ENCODE measurements around the gene FOXC2. TPM values are rescaled to one million over a fixed set of nuclear protein-coding genes. Genes with fewer than 3 reads are reported as not detected.
A peak's percentile ranks its signal among the peaks of the same experiment; 100 is the strongest.

The FOXC2 gene
- total and polyA plus RNA-seq, 2 donors (not counting 1 experiment from before 2014, with no cell fraction given) = not detected

DNA sequence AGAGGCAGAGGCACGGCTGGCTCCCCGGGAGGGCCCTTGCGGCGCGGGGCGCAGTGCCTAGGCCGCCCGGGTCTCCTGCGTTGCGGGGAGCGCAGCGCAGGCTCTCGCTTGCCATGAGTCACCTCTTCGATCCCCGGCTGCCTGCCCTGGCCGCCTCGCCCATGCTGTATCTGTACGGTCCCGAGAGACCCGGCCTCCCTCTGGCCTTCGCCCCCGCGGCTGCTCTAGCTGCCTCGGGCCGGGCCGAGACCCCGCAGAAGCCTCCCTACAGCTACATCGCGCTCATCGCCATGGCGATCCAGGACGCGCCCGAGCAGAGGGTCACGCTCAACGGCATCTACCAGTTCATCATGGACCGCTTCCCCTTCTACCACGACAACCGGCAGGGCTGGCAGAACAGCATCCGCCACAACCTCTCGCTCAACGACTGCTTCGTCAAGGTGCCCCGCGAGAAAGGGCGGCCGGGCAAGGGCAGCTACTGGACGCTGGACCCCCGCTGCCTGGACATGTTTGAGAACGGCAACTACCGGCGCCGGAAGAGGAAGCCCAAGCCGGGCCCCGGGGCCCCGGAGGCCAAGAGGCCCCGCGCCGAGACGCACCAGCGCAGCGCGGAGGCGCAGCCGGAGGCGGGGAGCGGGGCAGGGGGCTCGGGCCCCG is 12.1 kb downstream of the FOXC2 start:
- no peak for DNase-seq
- H3K4me2 ChIP-seq (replicated peaks; ENCODE audit: low read depth, low read length, poor library complexity, severe bottlenecking) = peak overlapping the region; percentile 22
- no peak overlapping the region for H2AFZ ChIP-seq (ENCODE audit: insufficient read depth, low read depth, low read length, poor library complexity, severe bottlenecking)
- peaks cover 0 to 4% (median 0%) of the 10 kb centered on the region in 3 donors for H3K9me3 ChIP-seq (ENCODE audit: control extremely low read depth in 1 of 3, control insufficient read depth in 2 of 3, insufficient read depth in 1 of 3, low read length in 2 of 3)
- peaks cover 14% of the 10 kb centered on the region in 2 donors for H3K4me1 ChIP-seq (ENCODE audit: control insufficient read depth in 2 of 2, insufficient read depth in 2 of 2, low read length in 2 of 2)
- 10% methylated on average over 67 of the region's 69 CpGs for WGBS (ENCODE audit: insufficient coverage)
- TF ChIP-seq, protein P1, sequence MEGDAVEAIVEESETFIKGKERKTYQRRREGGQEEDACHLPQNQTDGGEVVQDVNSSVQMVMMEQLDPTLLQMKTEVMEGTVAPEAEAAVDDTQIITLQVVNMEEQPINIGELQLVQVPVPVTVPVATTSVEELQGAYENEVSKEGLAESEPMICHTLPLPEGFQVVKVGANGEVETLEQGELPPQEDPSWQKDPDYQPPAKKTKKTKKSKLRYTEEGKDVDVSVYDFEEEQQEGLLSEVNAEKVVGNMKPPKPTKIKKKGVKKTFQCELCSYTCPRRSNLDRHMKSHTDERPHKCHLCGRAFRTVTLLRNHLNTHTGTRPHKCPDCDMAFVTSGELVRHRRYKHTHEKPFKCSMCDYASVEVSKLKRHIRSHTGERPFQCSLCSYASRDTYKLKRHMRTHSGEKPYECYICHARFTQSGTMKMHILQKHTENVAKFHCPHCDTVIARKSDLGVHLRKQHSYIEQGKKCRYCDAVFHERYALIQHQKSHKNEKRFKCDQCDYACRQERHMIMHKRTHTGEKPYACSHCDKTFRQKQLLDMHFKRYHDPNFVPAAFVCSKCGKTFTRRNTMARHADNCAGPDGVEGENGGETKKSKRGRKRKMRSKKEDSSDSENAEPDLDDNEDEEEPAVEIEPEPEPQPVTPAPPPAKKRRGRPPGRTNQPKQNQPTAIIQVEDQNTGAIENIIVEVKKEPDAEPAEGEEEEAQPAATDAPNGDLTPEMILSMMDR (IDR thresholded peaks at IDR 0.05) = no peak
- no peak for TF ChIP-seq EZH2 (IDR thresholded peaks at IDR 0.05; ENCODE audit: borderline replicate concordance, insufficient read depth, low read depth, low read length, poor library complexity, severe bottlenecking)
- Mint-ChIP-seq H3K4me1 (peaks cover 20% of the 10 kb centered on the region), H3K27me3 (peaks cover 76% of the 10 kb centered on the region), H3K9me3 (ENCODE audit: insufficient read depth) (no peaks in the 10 kb centered on the region), H3K4me3 (no peak overlapping the region), H3K27ac (no peak overlapping the region)
- CTCF ChIA-PET = no interaction called here
- H3K27ac ChIP-seq (ENCODE audit: low read length in 2 of 2) = no peak overlapping the region
- no peaks in the 10 kb centered on the region for H3K36me3 ChIP-seq (replicated peaks in 1 of 2; ENCODE audit: control extremely low read depth in 1 of 2, control insufficient read depth in 1 of 2, extremely low read depth in 1 of 2, insufficient read depth in 2 of 2, low read length in 1 of 2)
- H3K4me3 ChIP-seq (ENCODE audit: control extremely low read depth in 1 of 5, extremely low read depth in 1 of 5, insufficient read depth in 1 of 5, low read depth in 2 of 5, low read length in 4 of 5) = no peak overlapping the region
- POLR2A ChIA-PET = no interaction called here
- intact Hi-C loops (cut with micrococcal nuclease) = no loop called here
- no peak overlapping the region for H3K9ac ChIP-seq (ENCODE audit: low read length)
- ATAC-seq (ENCODE audit: low read depth) = no peak
- no peaks in the 10 kb centered on the region for H3K79me2 ChIP-seq (ENCODE audit: control insufficient read depth, insufficient read depth, low read length)
- peaks cover 0 to 57% (median 33%) of the 10 kb centered on the region in 4 experiments for H3K27me3 ChIP-seq (replicated peaks in 1 of 4; ENCODE audit: control extremely low read depth in 1 of 4, control insufficient read depth in 3 of 4, insufficient read depth in 4 of 4, low read length in 3 of 4)
- no peaks in the 10 kb centered on the region for H4K20me1 ChIP-seq (ENCODE audit: control insufficient read depth, insufficient read depth, low read length, poor library complexity, severe bottlenecking)

DNA sequence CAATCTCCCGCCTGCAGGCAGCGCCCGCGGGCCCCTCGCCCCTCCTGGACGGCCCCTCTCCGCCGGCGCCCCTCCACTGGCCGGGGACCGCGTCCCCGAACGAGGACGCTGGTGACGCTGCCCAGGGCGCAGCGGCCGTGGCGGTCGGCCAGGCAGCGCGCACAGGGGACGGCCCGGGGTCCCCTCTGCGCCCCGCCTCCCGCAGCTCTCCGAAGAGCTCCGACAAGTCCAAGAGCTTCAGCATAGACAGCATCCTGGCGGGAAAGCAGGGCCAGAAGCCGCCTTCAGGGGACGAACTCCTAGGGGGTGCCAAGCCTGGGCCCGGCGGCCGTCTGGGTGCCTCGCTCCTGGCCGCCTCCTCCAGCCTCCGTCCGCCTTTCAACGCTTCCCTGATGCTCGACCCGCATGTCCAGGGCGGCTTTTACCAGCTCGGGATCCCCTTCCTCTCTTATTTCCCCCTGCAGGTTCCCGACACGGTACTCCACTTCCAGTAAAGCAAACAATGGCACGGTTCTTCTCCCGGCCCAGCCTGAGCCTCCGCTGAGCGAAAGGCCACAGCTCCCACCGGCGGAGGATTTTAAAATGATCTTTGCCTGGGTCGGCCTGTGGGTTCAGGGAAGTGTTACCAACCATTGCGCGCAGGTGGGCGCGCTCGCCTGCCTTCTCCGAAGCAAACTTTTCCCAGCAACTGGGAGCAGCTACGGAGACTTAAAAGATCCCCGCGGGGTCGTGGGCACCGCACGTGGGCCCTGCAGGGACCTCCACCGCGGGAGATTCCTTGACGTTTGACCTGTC is 12.8 kb downstream of the FOXC2 start:
- H3K9ac ChIP-seq (ENCODE audit: low read length) = no peak overlapping the region
- CTCF ChIA-PET = no interaction called here
- no peak overlapping the region for H3K27ac Mint-ChIP-seq

More for the DNA sequence above, 12.8 kb downstream of the FOXC2 start:
- H3K27me3 ChIP-seq (replicated peaks in 1 of 4; ENCODE audit: control extremely low read depth in 1 of 4, control insufficient read depth in 3 of 4, insufficient read depth in 4 of 4, low read length in 3 of 4) = peaks cover 0 to 62% (median 29%) of the 10 kb centered on the region in 4 experiments
- intact Hi-C loops (cut with micrococcal nuclease) = no loop called here
- Mint-ChIP-seq H3K4me1 (peaks cover 20% of the 10 kb centered on the region), H3K27me3 (peaks cover 70% of the 10 kb centered on the region), H3K4me3 (no peak overlapping the region), H3K9me3 (ENCODE audit: insufficient read depth) (no peaks in the 10 kb centered on the region)
- no peaks in the 10 kb centered on the region for H4K20me1 ChIP-seq (ENCODE audit: control insufficient read depth, insufficient read depth, low read length, poor library complexity, severe bottlenecking)
- no peak overlapping the region for H3K4me3 ChIP-seq (ENCODE audit: control extremely low read depth in 1 of 5, extremely low read depth in 1 of 5, insufficient read depth in 1 of 5, low read depth in 2 of 5, low read length in 4 of 5)
- TF ChIP-seq, protein P1 (IDR thresholded peaks at IDR 0.05) = no peak
- no peak for TF ChIP-seq EZH2 (IDR thresholded peaks at IDR 0.05; ENCODE audit: borderline replicate concordance, insufficient read depth, low read depth, low read length, poor library complexity, severe bottlenecking)
- 13% methylated on average over 69 of the region's 69 CpGs for WGBS (ENCODE audit: insufficient coverage)
- no peak for DNase-seq
- H3K36me3 ChIP-seq (replicated peaks in 1 of 2; ENCODE audit: control extremely low read depth in 1 of 2, control insufficient read depth in 1 of 2, extremely low read depth in 1 of 2, insufficient read depth in 2 of 2, low read length in 1 of 2) = no peaks in the 10 kb centered on the region
- peak overlapping the region; percentile 22 for H3K4me2 ChIP-seq (replicated peaks; ENCODE audit: low read depth, low read length, poor library complexity, severe bottlenecking)
- no peak overlapping the region for H3K27ac ChIP-seq (ENCODE audit: low read length in 2 of 2)
- POLR2A ChIA-PET = no interaction called here
- no peaks in the 10 kb centered on the region for H3K79me2 ChIP-seq (ENCODE audit: control insufficient read depth, insufficient read depth, low read length)
- no peak for ATAC-seq (ENCODE audit: low read depth)
- H3K4me1 ChIP-seq (ENCODE audit: control insufficient read depth in 2 of 2, insufficient read depth in 2 of 2, low read length in 2 of 2) = peaks cover 14% of the 10 kb centered on the region in 2 donors
- H3K9me3 ChIP-seq (ENCODE audit: control extremely low read depth in 1 of 3, control insufficient read depth in 2 of 3, insufficient read depth in 1 of 3, low read length in 2 of 3) = peaks cover 0 to 4% (median 0%) of the 10 kb centered on the region in 3 donors
- H2AFZ ChIP-seq (ENCODE audit: insufficient read depth, low read depth, low read length, poor library complexity, severe bottlenecking) = no peak overlapping the region
